ENCODE data around the gene NSDHL. TPM values are rescaled to one million over a fixed set of nuclear protein-coding genes. Genes with fewer than 3 reads are reported as not detected.
A peak's percentile ranks its signal among the peaks of the same experiment; 100 is the strongest.

Gene NSDHL
- total RNA-seq, 2 donors from 2014 or later: 25.8 to 34.8 TPM

GRCh38 chrX:152819266-152819665, 11.6 kb upstream of the NSDHL start:
- Mint-ChIP-seq H3K4me3 (no peak overlapping the region), H3K4me1 (no peaks in the 10 kb centered on the region), H3K27me3 (ENCODE audit: insufficient read depth) (no peaks in the 10 kb centered on the region), H3K27ac (no peak overlapping the region), H3K36me3 (ENCODE audit: low read depth) (no peaks in the 10 kb centered on the region), H3K9me3 (peaks cover 26% of the 10 kb centered on the region)
- H3K27ac ChIP-seq (ENCODE audit: low read depth, low read length): no peak overlapping the region
- no peak for DNase-seq
- no peaks in the 10 kb centered on the region for H3K4me1 ChIP-seq (ENCODE audit: control insufficient read depth, insufficient read depth, low read length)
- WGBS, 2 experiments (ENCODE audit: insufficient coverage in 1 of 2, insufficient read length in 1 of 2): 80 to 81% methylated on average over 1 to 2 of the region's 2 CpGs
- no peaks in the 10 kb centered on the region for H3K36me3 ChIP-seq (ENCODE audit: control insufficient read depth, insufficient read depth, low read length)
- no peaks in the 10 kb centered on the region for H3K9me3 ChIP-seq (ENCODE audit: control insufficient read depth, low read length)
- no peak overlapping the region for H3K9ac ChIP-seq (ENCODE audit: extremely low read depth, low read length, poor library complexity, severe bottlenecking)
- no peak overlapping the region for H3K4me3 ChIP-seq (ENCODE audit: low read length)
- peaks cover 17% of the 10 kb centered on the region for H3K27me3 ChIP-seq (ENCODE audit: control insufficient read depth, insufficient read depth, low read length, poor library complexity, severe bottlenecking)
- TF ChIP-seq, protein P1, sequence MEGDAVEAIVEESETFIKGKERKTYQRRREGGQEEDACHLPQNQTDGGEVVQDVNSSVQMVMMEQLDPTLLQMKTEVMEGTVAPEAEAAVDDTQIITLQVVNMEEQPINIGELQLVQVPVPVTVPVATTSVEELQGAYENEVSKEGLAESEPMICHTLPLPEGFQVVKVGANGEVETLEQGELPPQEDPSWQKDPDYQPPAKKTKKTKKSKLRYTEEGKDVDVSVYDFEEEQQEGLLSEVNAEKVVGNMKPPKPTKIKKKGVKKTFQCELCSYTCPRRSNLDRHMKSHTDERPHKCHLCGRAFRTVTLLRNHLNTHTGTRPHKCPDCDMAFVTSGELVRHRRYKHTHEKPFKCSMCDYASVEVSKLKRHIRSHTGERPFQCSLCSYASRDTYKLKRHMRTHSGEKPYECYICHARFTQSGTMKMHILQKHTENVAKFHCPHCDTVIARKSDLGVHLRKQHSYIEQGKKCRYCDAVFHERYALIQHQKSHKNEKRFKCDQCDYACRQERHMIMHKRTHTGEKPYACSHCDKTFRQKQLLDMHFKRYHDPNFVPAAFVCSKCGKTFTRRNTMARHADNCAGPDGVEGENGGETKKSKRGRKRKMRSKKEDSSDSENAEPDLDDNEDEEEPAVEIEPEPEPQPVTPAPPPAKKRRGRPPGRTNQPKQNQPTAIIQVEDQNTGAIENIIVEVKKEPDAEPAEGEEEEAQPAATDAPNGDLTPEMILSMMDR (conservative IDR thresholded peaks at IDR 0.05): no peak

DNA sequence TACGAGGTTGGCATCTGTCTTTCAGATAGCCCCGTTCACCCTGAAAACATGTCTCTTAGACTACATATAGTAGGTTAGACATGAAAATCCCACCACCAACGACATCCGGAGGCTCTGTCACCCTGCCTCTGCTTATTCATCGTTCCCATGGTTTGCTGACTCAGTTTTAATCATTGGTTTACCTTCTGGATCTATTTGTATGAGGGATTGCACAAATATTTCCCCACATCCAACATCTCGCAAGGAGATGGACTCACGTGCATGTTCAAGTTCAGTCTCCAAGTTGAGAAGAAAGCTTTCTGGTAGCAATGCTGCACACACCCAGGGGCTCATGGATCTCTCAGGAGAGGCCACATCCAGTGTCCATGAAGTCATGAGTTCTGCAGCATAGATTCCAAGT, 11.1 kb upstream of the NSDHL start:
- no peak for DNase-seq
- H3K9me3 Mint-ChIP-seq: peaks cover 26% of the 10 kb centered on the region
- Histone ChIP-seq H3K27me3 (ENCODE audit: control insufficient read depth, insufficient read depth, low read length, poor library complexity, severe bottlenecking) (peaks cover 21% of the 10 kb centered on the region), H3K27ac (ENCODE audit: low read depth, low read length) (no peak overlapping the region), H3K4me3 (ENCODE audit: low read length) (no peak overlapping the region), H3K9ac (ENCODE audit: extremely low read depth, low read length, poor library complexity, severe bottlenecking) (no peak overlapping the region), H3K9me3 (ENCODE audit: control insufficient read depth, low read length) (no peaks in the 10 kb centered on the region), H3K4me1 (ENCODE audit: control insufficient read depth, insufficient read depth, low read length) (no peaks in the 10 kb centered on the region), H3K36me3 (ENCODE audit: control insufficient read depth, insufficient read depth, low read length) (no peaks in the 10 kb centered on the region)
- WGBS, 2 experiments (ENCODE audit: insufficient coverage in 1 of 2, insufficient read length in 1 of 2): 95% methylated on average over 7 of the region's 7 CpGs; no CpG with 5 or more reads in 1 of the 2 experiments
- no peak overlapping the region for H3K4me3 Mint-ChIP-seq
- H3K27ac Mint-ChIP-seq: no peak overlapping the region
- no peaks in the 10 kb centered on the region for H3K36me3 Mint-ChIP-seq (ENCODE audit: low read depth)
- no peaks in the 10 kb centered on the region for H3K4me1 Mint-ChIP-seq
- no peaks in the 10 kb centered on the region for H3K27me3 Mint-ChIP-seq (ENCODE audit: insufficient read depth)
- TF ChIP-seq, protein P1 (conservative IDR thresholded peaks at IDR 0.05): no peak

DNA sequence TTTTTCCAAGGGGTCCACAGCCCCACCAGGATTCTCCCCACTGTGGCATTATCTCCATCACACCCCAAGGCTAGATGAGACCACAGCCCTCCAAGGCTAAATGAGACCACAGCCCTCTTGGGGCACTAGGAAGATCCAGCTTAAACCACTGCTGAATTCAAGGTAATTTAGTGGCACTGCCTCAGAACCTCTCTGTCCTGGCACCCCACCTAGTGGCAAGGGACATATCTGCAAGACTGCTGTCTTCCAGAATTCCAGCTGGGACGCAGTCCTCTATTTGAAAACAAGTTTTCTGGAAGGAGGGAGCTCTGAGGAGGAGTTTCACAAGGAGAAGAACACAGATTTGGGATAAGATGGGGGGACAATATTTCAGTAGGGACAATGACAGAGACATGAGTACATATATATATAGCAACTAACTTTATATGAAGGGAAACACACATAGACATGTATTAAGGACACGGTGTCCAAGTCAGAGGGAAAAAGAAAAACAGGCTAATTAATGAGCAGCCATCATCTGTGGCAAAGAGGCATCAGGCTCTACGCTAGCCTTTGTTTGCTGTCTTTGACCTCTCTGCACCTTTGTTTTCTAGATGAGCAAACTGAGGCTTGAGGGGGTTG, 9.6 kb upstream of the NSDHL start:
- Histone ChIP-seq H3K4me3 (ENCODE audit: low read length) (no peak overlapping the region), H3K4me1 (ENCODE audit: control insufficient read depth, insufficient read depth, low read length) (no peaks in the 10 kb centered on the region), H3K36me3 (ENCODE audit: control insufficient read depth, insufficient read depth, low read length) (no peaks in the 10 kb centered on the region), H3K27me3 (ENCODE audit: control insufficient read depth, insufficient read depth, low read length, poor library complexity, severe bottlenecking) (peaks cover 22% of the 10 kb centered on the region), H3K9ac (ENCODE audit: extremely low read depth, low read length, poor library complexity, severe bottlenecking) (no peak overlapping the region), H3K9me3 (ENCODE audit: control insufficient read depth, low read length) (no peaks in the 10 kb centered on the region), H3K27ac (ENCODE audit: low read depth, low read length) (no peak overlapping the region)
- TF ChIP-seq, protein P1 (conservative IDR thresholded peaks at IDR 0.05): peak; percentile 77
- no peaks in the 10 kb centered on the region for H3K4me1 Mint-ChIP-seq
- H3K27ac Mint-ChIP-seq: no peak overlapping the region
- DNase-seq: peak; percentile 86
- H3K9me3 Mint-ChIP-seq: peaks cover 33% of the 10 kb centered on the region
- 20 to 58% methylated on average over 1 to 3 of the region's 3 CpGs for WGBS, 2 experiments (ENCODE audit: insufficient coverage in 1 of 2, insufficient read length in 1 of 2)
- H3K27me3 Mint-ChIP-seq (ENCODE audit: insufficient read depth): peaks cover 1% of the 10 kb centered on the region
- no peak overlapping the region for H3K4me3 Mint-ChIP-seq
- no peaks in the 10 kb centered on the region for H3K36me3 Mint-ChIP-seq (ENCODE audit: low read depth)

Measured in endodermal cell (in vitro differentiated cells).